NT2/D1 (cell line): Measurements from ENCODE around the gene SLC5A10.
A peak's percentile ranks its signal among the peaks of the same experiment; 100 is the strongest.

Experiments used
- DNase-seq: peaks from one replicate; pipeline ENCODE4 v3.0.0-alpha.2; 2011; ENCODE audit warnings: low read depth, low spot score
- H3K27me3 ChIP-seq: 2 replicates; pipeline ENCODE4 v1.6.0; 2011; ENCODE audit warnings: mild to moderate bottlenecking; ENCODE audit not compliant: insufficient read length, insufficient read depth
- H3K36me3 ChIP-seq: 2 replicates; pipeline ENCODE4 v1.6.1; 2011; ENCODE audit warnings: mild to moderate bottlenecking, low read length, mixed read lengths; ENCODE audit not compliant: insufficient read depth, insufficient read length
- H3K4me1 ChIP-seq: 2 replicates; pipeline ENCODE4 v1.5.1; 2011; ENCODE audit not compliant: insufficient read depth, insufficient read length
- H3K4me3 ChIP-seq: 2 replicates; pipeline ENCODE4 v1.5.1; 2011; ENCODE audit warnings: low read depth; ENCODE audit not compliant: insufficient read length
- H3K9ac ChIP-seq: 2 replicates; pipeline ENCODE4 v1.6.0; 2011; ENCODE audit warnings: low read depth; ENCODE audit not compliant: insufficient read length
- H3K9me3 ChIP-seq: 2 replicates; pipeline ENCODE4 v1.5.1; 2011; ENCODE audit warnings: mild to moderate bottlenecking, low read length; ENCODE audit not compliant: insufficient read depth
- SUZ12 ChIP-seq: IDR thresholded peaks from 2 replicates; pipeline ENCODE4 v1.6.1; 2011; ENCODE audit not compliant: insufficient read length, insufficient read depth; ENCODE audit errors: extremely low read depth
- YY1 ChIP-seq: IDR thresholded peaks from 2 replicates; pipeline ENCODE4 v1.6.1; 2011; ENCODE audit not compliant: insufficient read length, insufficient read depth
- ZNF274 ChIP-seq: IDR thresholded peaks from 2 replicates; pipeline ENCODE4 v1.6.1; 2011; ENCODE audit warnings: mild to moderate bottlenecking, low read depth, low read length

SLC5A10 gene

DNA sequence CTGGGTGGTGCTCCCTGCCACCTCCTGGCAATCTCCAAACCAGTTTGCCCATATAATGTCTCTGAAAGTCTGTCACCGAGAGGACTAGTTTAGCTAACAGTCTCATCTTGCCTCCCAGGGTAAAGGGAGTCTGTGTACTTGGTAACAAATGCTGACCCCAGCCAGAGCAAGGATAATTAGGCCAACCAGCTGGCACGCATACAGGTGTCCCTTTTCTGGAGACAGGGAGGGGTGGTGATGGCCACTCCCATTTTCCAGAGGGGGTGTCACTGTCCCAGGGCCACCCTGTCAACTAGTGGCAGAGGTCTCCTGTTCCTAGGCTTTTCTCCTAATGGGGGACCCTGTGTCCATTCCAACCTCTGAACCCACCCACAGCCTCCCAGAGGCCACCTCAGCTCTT lies 44.5 kb downstream of the SLC5A10 start:
- Histone ChIP-seq H3K9me3 (no peaks in the 10 kb centered on the region), H3K4me3 (no peak overlapping the region), H3K9ac (no peak overlapping the region), H3K36me3 (peaks cover 60% of the 10 kb centered on the region), H3K4me1 (peaks cover 11% of the 10 kb centered on the region), H3K27me3 (no peaks in the 10 kb centered on the region)
- no peak for TF ChIP-seq SUZ12
- TF ChIP-seq ZNF274, result no peak
- no peak for TF ChIP-seq YY1
- no peak for DNase-seq

DNA sequence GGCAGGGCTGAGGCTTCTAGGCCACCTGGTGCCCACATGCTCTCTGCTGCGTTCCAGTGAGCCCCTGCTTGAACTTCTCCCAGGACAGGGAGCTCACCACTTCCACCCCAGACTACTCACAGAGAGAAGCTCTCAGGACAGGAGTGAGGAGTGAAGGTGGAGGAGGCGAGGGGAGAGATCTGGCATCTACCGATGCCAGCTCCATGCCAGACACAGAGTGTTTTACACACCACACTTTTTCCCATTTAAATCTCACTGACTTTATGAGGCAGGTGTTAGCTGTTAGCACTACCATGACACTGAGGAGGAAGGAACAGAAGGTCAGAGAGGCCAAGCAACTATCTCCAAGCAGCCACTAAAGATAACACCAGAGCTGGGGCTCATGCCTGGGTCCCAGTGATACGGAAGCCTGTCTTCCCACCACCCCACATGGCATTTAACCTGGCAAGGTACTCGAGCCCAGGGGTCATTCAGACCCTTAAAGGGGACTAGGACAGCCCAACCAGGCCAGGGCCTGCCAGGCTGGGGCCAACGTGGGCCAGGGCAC lies 45.8 kb downstream of the SLC5A10 start:
- Histone ChIP-seq H3K4me3 (no peak overlapping the region), H3K9me3 (no peaks in the 10 kb centered on the region), H3K9ac (no peak overlapping the region), H3K27me3 (no peaks in the 10 kb centered on the region), H3K4me1 (peaks cover 21% of the 10 kb centered on the region), H3K36me3 (peaks cover 68% of the 10 kb centered on the region)
- DNase-seq, result no peak
- TF ChIP-seq YY1 (no peak), SUZ12 (no peak), ZNF274 (no peak)

GRCh38 chr17:18999394-18999793 lies 47.4 kb downstream of the SLC5A10 start:
- Histone ChIP-seq H3K4me3 (no peak overlapping the region), H3K9me3 (no peaks in the 10 kb centered on the region), H3K4me1 (peaks cover 22% of the 10 kb centered on the region), H3K27me3 (no peaks in the 10 kb centered on the region), H3K36me3 (peaks cover 67% of the 10 kb centered on the region), H3K9ac (no peak overlapping the region)
- no peak for DNase-seq
- TF ChIP-seq ZNF274 (no peak), SUZ12 (no peak), YY1 (no peak)

DNA sequence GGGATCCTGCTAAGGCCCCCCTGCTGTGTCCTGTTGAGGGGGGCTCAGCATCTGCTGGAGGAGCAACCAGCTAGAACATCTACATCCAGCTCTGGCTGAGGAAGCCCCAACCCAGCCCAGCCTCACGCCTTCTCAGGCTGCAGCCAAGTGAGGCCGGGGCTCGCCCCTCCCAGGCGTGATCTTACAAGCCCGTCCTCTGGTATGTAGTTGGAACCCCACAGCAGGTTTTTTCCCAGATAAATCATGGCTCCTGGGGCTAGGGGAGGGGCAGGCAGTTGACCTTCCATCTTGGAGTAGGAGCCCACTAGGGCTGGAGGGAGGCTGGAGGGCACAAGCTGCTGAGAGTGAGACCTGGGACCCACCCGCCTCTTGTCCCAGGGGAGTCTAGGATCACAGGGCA lies 47.9 kb downstream of the SLC5A10 start:
- no peak for DNase-seq
- H3K4me1 ChIP-seq, result peaks cover 24% of the 10 kb centered on the region
- H3K4me3 ChIP-seq, result no peak overlapping the region
- H3K9ac ChIP-seq, result no peak overlapping the region
- H3K36me3 ChIP-seq, result peaks cover 65% of the 10 kb centered on the region
- no peaks in the 10 kb centered on the region for H3K27me3 ChIP-seq
- H3K9me3 ChIP-seq, result no peaks in the 10 kb centered on the region
- no peak for TF ChIP-seq ZNF274
- TF ChIP-seq YY1, result no peak
- TF ChIP-seq SUZ12, result no peak

DNA sequence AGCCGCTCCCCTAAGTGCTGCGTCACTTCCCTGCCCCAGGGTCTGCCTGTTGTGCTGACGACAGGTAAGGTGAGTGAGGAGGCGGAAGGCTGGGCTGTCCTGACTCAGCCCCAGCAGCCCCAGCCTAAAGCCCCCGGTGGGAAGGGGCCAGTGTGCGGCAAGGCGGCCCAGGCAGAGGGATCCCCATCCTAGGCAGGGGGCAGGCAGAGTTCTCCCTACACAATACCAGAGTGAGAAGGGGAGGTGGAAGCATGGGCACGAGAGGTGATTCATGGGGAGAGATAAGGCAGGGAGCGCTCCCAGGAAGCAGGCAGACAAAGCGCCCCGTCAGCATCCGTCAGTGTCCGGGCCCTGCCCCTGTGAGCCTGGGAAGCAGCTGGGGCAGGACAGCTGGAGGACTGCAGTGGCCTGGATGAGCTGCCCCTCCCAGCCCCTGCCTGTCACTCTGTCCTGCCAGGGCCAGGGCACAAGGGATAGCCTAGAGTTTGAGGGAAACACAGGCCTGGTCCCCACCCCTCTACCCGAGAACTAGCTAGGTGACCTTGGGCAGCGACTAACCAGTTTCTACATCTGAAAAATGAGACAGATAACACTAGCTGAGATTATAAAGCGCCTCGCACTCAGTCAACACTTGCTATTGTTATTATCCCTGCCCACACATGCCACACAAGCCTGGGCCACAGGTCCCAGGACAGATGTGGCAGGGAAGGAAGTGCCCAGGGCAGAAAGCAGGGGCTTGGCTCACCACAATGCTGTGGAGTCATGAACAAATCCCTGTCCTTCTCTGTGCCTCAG lies 48.8 kb downstream of the SLC5A10 start:
- no peak for DNase-seq
- no peak overlapping the region for H3K4me3 ChIP-seq
- peaks cover 65% of the 10 kb centered on the region for H3K36me3 ChIP-seq

DNA sequence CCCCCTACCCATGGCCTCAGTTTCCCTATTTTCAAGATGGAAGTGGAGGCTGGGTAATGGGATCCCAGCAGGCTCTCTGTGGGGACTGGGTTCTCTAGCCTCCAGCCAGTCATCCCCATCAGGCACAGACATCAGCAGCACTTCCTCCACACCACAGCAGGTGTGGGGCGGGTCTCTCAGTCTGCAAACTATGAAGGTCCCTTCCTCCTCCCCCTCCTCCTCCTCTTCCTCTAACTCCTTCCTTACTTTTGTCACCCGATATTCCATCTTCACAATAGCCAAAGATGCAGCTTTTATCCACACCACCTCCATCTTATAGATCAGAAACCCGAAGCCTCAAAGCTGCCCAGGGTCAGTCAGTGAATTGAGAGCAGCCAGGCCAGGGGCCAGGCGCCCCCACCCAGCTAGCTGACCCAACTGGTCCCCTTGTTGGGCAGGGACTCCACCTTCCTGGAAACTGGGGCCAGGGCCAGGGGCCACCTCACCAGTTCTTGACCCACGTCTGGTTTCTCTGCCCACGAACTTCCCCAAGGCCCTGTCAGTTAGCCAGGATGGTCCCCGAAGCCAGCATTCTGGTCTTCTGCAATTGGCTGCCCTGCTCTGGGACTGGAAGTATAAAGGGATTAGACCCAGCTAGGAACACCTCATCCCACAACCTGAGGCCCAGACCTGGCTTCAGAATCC lies 50.1 kb downstream of the SLC5A10 start:
- H3K27me3 ChIP-seq, result no peaks in the 10 kb centered on the region
- DNase-seq, result no peak
- H3K9ac ChIP-seq, result no peak overlapping the region
- H3K9me3 ChIP-seq, result peaks cover 7% of the 10 kb centered on the region; the same call in 1 of the 2 replicates
- TF ChIP-seq SUZ12 (no peak), YY1 (no peak), ZNF274 (no peak)
- H3K4me1 ChIP-seq, result peaks cover 33% of the 10 kb centered on the region
- no peak overlapping the region for H3K4me3 ChIP-seq
- H3K36me3 ChIP-seq, result peaks cover 58% of the 10 kb centered on the region

More for the DNA sequence above, 48.8 kb downstream of the SLC5A10 start:
- Histone ChIP-seq H3K4me1 (peaks cover 32% of the 10 kb centered on the region), H3K27me3 (no peaks in the 10 kb centered on the region), H3K9me3 (no peaks in the 10 kb centered on the region), H3K9ac (peak overlapping the region; percentile 3)
- TF ChIP-seq ZNF274 (no peak), YY1 (no peak), SUZ12 (no peak)
